Measurements from ENCODE around the gene B3GLCT. TPM values are rescaled to one million over a fixed set of nuclear protein-coding genes. Genes with fewer than 3 reads are reported as not detected.

B3GLCT gene
- total RNA-seq, 3 donors from 2014 or later (not counting 1 experiment from before 2014, with no cell fraction given): 6.0 to 8.1 (median 6.2) TPM

DNA sequence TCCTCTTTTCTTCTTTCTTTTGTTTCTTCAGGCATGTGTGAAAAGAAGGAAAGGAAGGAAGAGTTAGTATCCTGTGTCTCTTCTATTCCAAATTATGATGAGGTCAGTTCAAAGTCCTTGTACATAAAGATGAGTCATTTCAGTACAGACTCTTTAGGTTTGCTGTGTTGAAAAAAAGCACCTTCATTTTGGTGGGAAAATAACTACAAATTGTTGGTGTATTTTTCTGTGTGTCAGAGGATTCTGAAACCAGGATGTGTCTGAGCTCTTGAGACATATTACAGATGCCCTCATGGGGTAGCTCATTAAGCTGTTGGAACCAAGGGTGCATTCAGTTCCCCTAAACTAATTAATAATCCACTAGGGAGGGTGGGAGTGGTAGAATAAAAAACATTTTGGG, 32.3 kb upstream of the B3GLCT start:
- H3K27ac Mint-ChIP-seq: no peak overlapping the region
- no peaks in the 10 kb centered on the region for H3K9me3 ChIP-seq (ENCODE audit: control insufficient read depth, insufficient read depth, low read length)
- DNase-seq (no peak), ATAC-seq (no peak)
- H3K36me3 Mint-ChIP-seq: no peaks in the 10 kb centered on the region
- H3K9me3 Mint-ChIP-seq: no peaks in the 10 kb centered on the region
- peaks cover 5 to 7% of the 10 kb centered on the region in 2 donors for H3K4me1 Mint-ChIP-seq
- no peak overlapping the region for H3K27ac ChIP-seq (ENCODE audit: low read length)
- H3K27me3 ChIP-seq (ENCODE audit: control insufficient read depth, insufficient read depth, low read length): no peaks in the 10 kb centered on the region
- intact Hi-C loops (cut with micrococcal nuclease): no loop called here
- no peaks in the 10 kb centered on the region for H3K4me1 ChIP-seq (ENCODE audit: control insufficient read depth, insufficient read depth, low read length)
- H3K4me3 ChIP-seq (ENCODE audit: low read length): no peak overlapping the region
- peaks cover 7 to 8% of the 10 kb centered on the region in 2 donors for H3K27me3 Mint-ChIP-seq (ENCODE audit: low read depth in 2 of 2)
- TF ChIP-seq, protein P1, sequence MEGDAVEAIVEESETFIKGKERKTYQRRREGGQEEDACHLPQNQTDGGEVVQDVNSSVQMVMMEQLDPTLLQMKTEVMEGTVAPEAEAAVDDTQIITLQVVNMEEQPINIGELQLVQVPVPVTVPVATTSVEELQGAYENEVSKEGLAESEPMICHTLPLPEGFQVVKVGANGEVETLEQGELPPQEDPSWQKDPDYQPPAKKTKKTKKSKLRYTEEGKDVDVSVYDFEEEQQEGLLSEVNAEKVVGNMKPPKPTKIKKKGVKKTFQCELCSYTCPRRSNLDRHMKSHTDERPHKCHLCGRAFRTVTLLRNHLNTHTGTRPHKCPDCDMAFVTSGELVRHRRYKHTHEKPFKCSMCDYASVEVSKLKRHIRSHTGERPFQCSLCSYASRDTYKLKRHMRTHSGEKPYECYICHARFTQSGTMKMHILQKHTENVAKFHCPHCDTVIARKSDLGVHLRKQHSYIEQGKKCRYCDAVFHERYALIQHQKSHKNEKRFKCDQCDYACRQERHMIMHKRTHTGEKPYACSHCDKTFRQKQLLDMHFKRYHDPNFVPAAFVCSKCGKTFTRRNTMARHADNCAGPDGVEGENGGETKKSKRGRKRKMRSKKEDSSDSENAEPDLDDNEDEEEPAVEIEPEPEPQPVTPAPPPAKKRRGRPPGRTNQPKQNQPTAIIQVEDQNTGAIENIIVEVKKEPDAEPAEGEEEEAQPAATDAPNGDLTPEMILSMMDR (IDR thresholded peaks at IDR 0.05): no peak
- H3K4me3 Mint-ChIP-seq: no peak overlapping the region
- no peaks in the 10 kb centered on the region for H3K36me3 ChIP-seq (ENCODE audit: control insufficient read depth, insufficient read depth, low read length)

DNA sequence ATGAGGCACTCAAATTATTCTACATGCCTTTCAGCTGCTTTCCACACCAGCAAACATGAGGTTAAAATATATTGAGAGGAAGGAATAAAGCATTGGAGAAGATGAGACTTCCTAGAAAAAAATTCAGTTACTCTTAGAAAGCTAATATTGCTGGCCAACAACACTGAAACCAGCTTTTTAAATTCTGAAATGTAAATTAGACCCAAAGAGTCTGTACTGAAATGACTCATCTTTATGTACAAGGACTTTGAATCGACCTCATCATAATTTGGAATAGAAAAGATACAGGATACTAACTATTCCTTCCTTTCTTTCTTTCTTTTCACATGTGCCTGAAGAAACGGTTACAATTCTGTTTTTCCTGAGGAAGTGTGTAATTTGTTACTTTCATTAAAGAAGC, 31.6 kb upstream of the B3GLCT start:
- DNase-seq (no peak), ATAC-seq (no peak)
- TF ChIP-seq, protein P1 (IDR thresholded peaks at IDR 0.05): no peak
- no peaks in the 10 kb centered on the region for H3K9me3 Mint-ChIP-seq
- peaks cover 9 to 13% of the 10 kb centered on the region in 2 donors for H3K27me3 Mint-ChIP-seq (ENCODE audit: low read depth in 2 of 2)
- no CpG with 5 or more reads among the region's 2 CpGs for WGBS (ENCODE audit: insufficient coverage)
- Histone ChIP-seq H3K27ac (ENCODE audit: low read length) (no peak overlapping the region), H3K9me3 (ENCODE audit: control insufficient read depth, insufficient read depth, low read length) (no peaks in the 10 kb centered on the region), H3K4me3 (ENCODE audit: low read length) (no peak overlapping the region), H3K4me1 (ENCODE audit: control insufficient read depth, insufficient read depth, low read length) (no peaks in the 10 kb centered on the region), H3K27me3 (ENCODE audit: control insufficient read depth, insufficient read depth, low read length) (peaks cover 2% of the 10 kb centered on the region), H3K36me3 (ENCODE audit: control insufficient read depth, insufficient read depth, low read length) (no peaks in the 10 kb centered on the region)
- intact Hi-C loops (cut with micrococcal nuclease): no loop called here
- no peak overlapping the region for H3K4me3 Mint-ChIP-seq
- H3K36me3 Mint-ChIP-seq: no peaks in the 10 kb centered on the region
- no peaks in the 10 kb centered on the region for H3K4me1 Mint-ChIP-seq
- no peak overlapping the region for H3K27ac Mint-ChIP-seq

DNA sequence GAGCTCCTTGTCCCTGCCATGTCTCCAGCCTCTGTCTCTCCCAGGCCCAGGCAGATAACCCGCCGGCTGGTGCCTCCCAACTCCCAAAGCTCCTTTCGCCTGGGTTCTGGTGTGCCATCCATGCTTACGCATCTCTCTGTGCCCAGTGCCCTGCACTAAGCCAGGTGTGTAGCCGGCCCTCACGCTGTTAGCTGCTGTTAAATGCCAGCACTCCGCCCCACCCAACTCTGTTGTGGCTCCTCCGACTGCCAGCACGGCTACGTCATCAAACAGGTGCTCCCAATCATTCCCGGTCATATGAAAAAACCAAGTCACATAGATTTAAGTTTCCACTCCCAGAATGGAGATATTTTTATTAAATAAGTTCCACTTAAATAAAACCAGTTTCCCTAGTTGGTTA, 31.0 kb upstream of the B3GLCT start:
- intact Hi-C loops (cut with micrococcal nuclease): no loop called here
- WGBS (ENCODE audit: insufficient coverage): 97% methylated on average over 11 of the region's 11 CpGs
- Mint-ChIP-seq H3K9me3 (no peaks in the 10 kb centered on the region), H3K27ac (no peak overlapping the region), H3K27me3 (ENCODE audit: low read depth in 2 of 2) (peaks cover 12 to 17% of the 10 kb centered on the region in 2 donors), H3K4me3 (no peak overlapping the region), H3K4me1 (no peaks in the 10 kb centered on the region), H3K36me3 (no peaks in the 10 kb centered on the region)
- DNase-seq (no peak), ATAC-seq (no peak)
- no peak overlapping the region for H3K27ac ChIP-seq (ENCODE audit: low read length)
- peaks cover 2% of the 10 kb centered on the region for H3K27me3 ChIP-seq (ENCODE audit: control insufficient read depth, insufficient read depth, low read length)
- no peaks in the 10 kb centered on the region for H3K4me1 ChIP-seq (ENCODE audit: control insufficient read depth, insufficient read depth, low read length)
- TF ChIP-seq, protein P1 (IDR thresholded peaks at IDR 0.05): no peak
- no peak overlapping the region for H3K4me3 ChIP-seq (ENCODE audit: low read length)
- H3K9me3 ChIP-seq (ENCODE audit: control insufficient read depth, insufficient read depth, low read length): no peaks in the 10 kb centered on the region
- H3K36me3 ChIP-seq (ENCODE audit: control insufficient read depth, insufficient read depth, low read length): no peaks in the 10 kb centered on the region

DNA sequence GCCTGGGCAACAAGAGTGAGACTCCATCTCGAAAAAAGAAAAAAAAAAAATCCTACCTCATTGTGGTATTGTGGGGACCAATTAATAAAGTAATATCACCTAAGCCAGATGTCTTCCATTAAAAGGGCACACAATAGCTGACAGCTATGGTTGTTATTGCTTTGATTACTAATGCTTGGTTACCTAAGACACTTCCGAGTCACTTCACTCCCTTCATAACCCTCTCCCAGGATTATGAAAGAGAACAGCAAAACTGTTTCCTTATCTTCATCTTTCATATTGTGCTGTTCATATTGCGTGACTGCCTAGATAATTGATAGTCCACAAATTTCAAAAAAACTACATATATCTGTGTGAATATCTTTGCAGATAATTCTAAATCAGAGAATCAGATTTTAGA, 27.8 kb upstream of the B3GLCT start:
- no peak overlapping the region for H3K4me3 ChIP-seq (ENCODE audit: low read length)

More for the DNA sequence above, 27.8 kb upstream of the B3GLCT start:
- no peak overlapping the region for H3K27ac ChIP-seq (ENCODE audit: low read length)
- peaks cover 2% of the 10 kb centered on the region for H3K27me3 ChIP-seq (ENCODE audit: control insufficient read depth, insufficient read depth, low read length)
- 100% methylated on average over 1 of the region's 3 CpGs for WGBS (ENCODE audit: insufficient coverage)
- Mint-ChIP-seq H3K27ac (no peak overlapping the region), H3K36me3 (no peaks in the 10 kb centered on the region), H3K27me3 (ENCODE audit: low read depth in 2 of 2) (peaks cover 12 to 17% of the 10 kb centered on the region in 2 donors), H3K4me1 (no peaks in the 10 kb centered on the region), H3K4me3 (no peak overlapping the region), H3K9me3 (no peaks in the 10 kb centered on the region)
- ATAC-seq (no peak), DNase-seq (no peak)
- H3K4me1 ChIP-seq (ENCODE audit: control insufficient read depth, insufficient read depth, low read length): no peaks in the 10 kb centered on the region
- no peaks in the 10 kb centered on the region for H3K9me3 ChIP-seq (ENCODE audit: control insufficient read depth, insufficient read depth, low read length)
- TF ChIP-seq, protein P1 (IDR thresholded peaks at IDR 0.05): no peak
- intact Hi-C loops (cut with micrococcal nuclease): no loop called here
- no peaks in the 10 kb centered on the region for H3K36me3 ChIP-seq (ENCODE audit: control insufficient read depth, insufficient read depth, low read length)
